ENCODE data around the gene KIAA1755.
A peak's percentile ranks its signal among the peaks of the same experiment; 100 is the strongest.

KIAA1755 gene

GRCh38 chr20:38170826-38171674 is 89.5 kb downstream of the KIAA1755 start:
- no peak for TF ChIP-seq CTCF (IDR thresholded peaks at IDR 0.05; ENCODE audit: low read depth, low read length)
- in situ Hi-C loops (cut with HindIII; ENCODE audit: low sequenced_read_pairs) = no loop called here
- DNase-seq (ENCODE audit: low read depth, low spot score) = peak; percentile 59
- H3K4me3 ChIP-seq (ENCODE audit: low read depth, low read length) = no peak overlapping the region

GRCh38 chr20:38170219-38170825 is 90.2 kb downstream of the KIAA1755 start:
- no peak overlapping the region for H3K4me3 ChIP-seq (ENCODE audit: low read depth, low read length)
- no peak for DNase-seq (ENCODE audit: low read depth, low spot score)
- in situ Hi-C loops (cut with HindIII; ENCODE audit: low sequenced_read_pairs) = no loop called here
- no peak for TF ChIP-seq CTCF (IDR thresholded peaks at IDR 0.05; ENCODE audit: low read depth, low read length)

- TF ChIP-seq CTCF (IDR thresholded peaks at IDR 0.05; ENCODE audit: low read depth, low read length) = no peak
- H3K4me3 ChIP-seq (ENCODE audit: low read depth, low read length) = no peak overlapping the region
- DNase-seq (ENCODE audit: low read depth, low spot score) = no peak
- in situ Hi-C loops (cut with HindIII; ENCODE audit: low sequenced_read_pairs) = no loop called here
Measured at GRCh38 chr20:38169636-38170193, 90.8 kb downstream of the KIAA1755 start.

- no peak overlapping the region for H3K4me3 ChIP-seq (ENCODE audit: low read depth, low read length)
- TF ChIP-seq CTCF (IDR thresholded peaks at IDR 0.05; ENCODE audit: low read depth, low read length) = no peak
- in situ Hi-C loops (cut with HindIII; ENCODE audit: low sequenced_read_pairs) = no loop called here
- no peak for DNase-seq (ENCODE audit: low read depth, low spot score)
Measured at GRCh38 chr20:38168791-38169589, 91.5 kb downstream of the KIAA1755 start.

GRCh38 chr20:38167851-38168760 is 92.4 kb downstream of the KIAA1755 start:
- TF ChIP-seq CTCF (IDR thresholded peaks at IDR 0.05; ENCODE audit: low read depth, low read length) = no peak
- in situ Hi-C loops (cut with HindIII; ENCODE audit: low sequenced_read_pairs) = no loop called here
- peak; percentile 83 for DNase-seq (ENCODE audit: low read depth, low spot score)
- no peak overlapping the region for H3K4me3 ChIP-seq (ENCODE audit: low read depth, low read length)

Data from astrocyte of the spinal cord (primary cell).